Esophagus muscularis mucosa (tissue), 4 donors: ENCODE data around the gene PTPRT. TPM values are rescaled to one million over a fixed set of nuclear protein-coding genes. Genes with fewer than 3 reads are reported as not detected.

Experiments used
- DNase-seq: peaks from one replicate; pipeline ENCODE4 v3.0.0-alpha.2; 2017; ENCODE audit errors: extremely low spot score
- H3K27ac ChIP-seq, 4 donors: fragments of 200-600 bp; sonication (generic); replicated peaks in 1 of 4; 1 replicate in 3 of 4; 2 replicates in 1 of 4; pipeline ENCODE4 v1.5.1; 2016 to 2019; ENCODE audit warnings: mild to moderate bottlenecking in 1 of 4
- H3K27me3 ChIP-seq, 4 donors: fragments of 200-600 bp; sonication (generic); one replicate each; pipeline versions ENCODE4 v1.5.1 to v1.6.0; 2016 to 2019
- H3K36me3 ChIP-seq, 4 donors: fragments of 200-600 bp; sonication (generic); one replicate each; pipeline ENCODE4 v1.5.1; 2016 to 2019
- H3K4me1 ChIP-seq, 4 donors: fragments of 200-600 bp; sonication (generic); one replicate each; pipeline ENCODE4 v1.5.1; 2016 to 2019
- H3K4me3 ChIP-seq, 4 donors: fragments of 200-600 bp; sonication (generic); 1 replicate in 2 of 4; 2 replicates in 2 of 4; pipeline ENCODE4 v1.5.1; 2016 to 2019; ENCODE audit warnings: mild to moderate bottlenecking in 4 of 4, moderate library complexity in 1 of 4
- H3K9me3 ChIP-seq, 4 donors: fragments of 200-600 bp; sonication (generic); 1 replicate in 3 of 4; 2 replicates in 1 of 4; pipeline ENCODE4 v1.5.1; 2016 to 2019
- EP300 ChIP-seq: sonication (generic); formaldehyde crosslinking; IDR thresholded peaks from one replicate; pipeline ENCODE4 v1.6.1; 2017; ENCODE audit warnings: antibody characterized with exemption
- POLR2A ChIP-seq: fragments of 450-650 bp; IDR thresholded peaks from one replicate; pipeline ENCODE4 v1.6.1; 2017; ENCODE audit warnings: antibody characterized with exemption, moderate library complexity, mild to moderate bottlenecking, low read depth
- POLR2AphosphoS5 ChIP-seq, 2 donors: sonication (generic); formaldehyde crosslinking; IDR thresholded peaks; one replicate each; pipeline ENCODE4 v1.6.1; 2017; ENCODE audit warnings: antibody characterized with exemption in 2 of 2
- WGBS: methylation state at CpG from one replicate; pipeline ENCODE4 v1.1.5; 2018; 5-methylcytosine and 5-hydroxymethylcytosine counted together
- intact Hi-C: fragments of 100-400 bp; cut with DNase I; formaldehyde crosslinking; loops from one replicate; pipeline ENCODE4 v1.15.1; 2023
- total RNA-seq, 4 donors: library from RNA; depleted of rRNA; stranded (reverse); fragments of >200 nt; gene quantifications; one replicate each; pipeline versions ENCODE4 v1.1.0 to v1.2.1, GENCODE V29; 2016
- TF ChIP-seq, protein P1 (sequence below), 3 experiments: fragments of 200-600 bp in 2 of 3; fragments of 450-650 bp in 1 of 3; sonication (generic) in 2 of 3; IDR thresholded peaks; one replicate each; pipeline ENCODE4 v1.5.1; 2017 to 2019; ENCODE audit warnings: antibody characterized with exemption in 3 of 3, mild to moderate bottlenecking in 2 of 3, moderate library complexity in 1 of 3

Gene PTPRT
- total RNA-seq: under 1 TPM in 2 of 4 donors, not detected in 2; 0.06 to 0.39 TPM

- Histone ChIP-seq H3K4me1 (peaks cover 13 to 27% (median 20%) of the 10 kb centered on the region in 4 donors), H3K4me3 (no peak within 1 kb of the TSS), H3K27me3 (peaks cover 0 to 86% (median 19%) of the 10 kb centered on the region in 4 donors), H3K9me3 (no peaks in the 10 kb centered on the region), H3K27ac (no peak within 1 kb of the TSS), H3K36me3 (no peaks in the 10 kb centered on the region)
- intact Hi-C loops: loop anchor here (5.0 kb wide), 1 partner anchor 1452 kb away; no protein-coding TSS in a partner anchor
- no peak for DNase-seq
- TF ChIP-seq POLR2AphosphoS5 (IDR thresholded peaks at IDR 0.05): no peak
- TF ChIP-seq, protein P1, sequence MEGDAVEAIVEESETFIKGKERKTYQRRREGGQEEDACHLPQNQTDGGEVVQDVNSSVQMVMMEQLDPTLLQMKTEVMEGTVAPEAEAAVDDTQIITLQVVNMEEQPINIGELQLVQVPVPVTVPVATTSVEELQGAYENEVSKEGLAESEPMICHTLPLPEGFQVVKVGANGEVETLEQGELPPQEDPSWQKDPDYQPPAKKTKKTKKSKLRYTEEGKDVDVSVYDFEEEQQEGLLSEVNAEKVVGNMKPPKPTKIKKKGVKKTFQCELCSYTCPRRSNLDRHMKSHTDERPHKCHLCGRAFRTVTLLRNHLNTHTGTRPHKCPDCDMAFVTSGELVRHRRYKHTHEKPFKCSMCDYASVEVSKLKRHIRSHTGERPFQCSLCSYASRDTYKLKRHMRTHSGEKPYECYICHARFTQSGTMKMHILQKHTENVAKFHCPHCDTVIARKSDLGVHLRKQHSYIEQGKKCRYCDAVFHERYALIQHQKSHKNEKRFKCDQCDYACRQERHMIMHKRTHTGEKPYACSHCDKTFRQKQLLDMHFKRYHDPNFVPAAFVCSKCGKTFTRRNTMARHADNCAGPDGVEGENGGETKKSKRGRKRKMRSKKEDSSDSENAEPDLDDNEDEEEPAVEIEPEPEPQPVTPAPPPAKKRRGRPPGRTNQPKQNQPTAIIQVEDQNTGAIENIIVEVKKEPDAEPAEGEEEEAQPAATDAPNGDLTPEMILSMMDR (IDR thresholded peaks at IDR 0.05): no peak
- TF ChIP-seq POLR2A: no peak
- no peak for TF ChIP-seq EP300
- WGBS: 8% methylated on average over 49 of the region's 115 CpGs
These were observed at the start of gene PTPRT for GRCh38 chr20:43189554-43190331. Gene PTPRT, minus strand, starts transcription at chr20:43189906. Its CDS starts 173 bp downstream, at chr20:43189733.

DNA sequence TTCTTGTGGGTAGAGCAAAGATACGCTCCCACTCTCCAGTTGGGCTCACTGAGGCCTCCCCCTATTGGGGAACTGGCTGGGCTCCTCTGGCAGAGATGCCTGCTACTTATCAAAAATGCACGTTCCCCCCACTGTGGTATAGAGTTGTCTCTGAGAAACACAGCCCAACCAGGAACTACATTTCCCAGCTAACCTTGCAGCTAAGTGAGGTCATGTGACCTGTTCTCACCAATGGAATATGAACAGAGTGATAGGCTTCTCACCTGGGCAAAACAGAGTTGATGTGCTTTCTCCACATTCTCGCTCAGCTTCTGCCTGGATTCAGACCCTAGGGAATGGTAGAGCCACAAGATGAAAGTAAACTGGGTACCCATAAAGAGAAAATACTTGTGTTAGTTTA lies 49.1 kb upstream of the PTPRT start:
- TF ChIP-seq EP300: no peak
- TF ChIP-seq POLR2AphosphoS5 (IDR thresholded peaks at IDR 0.05): no peak
- no peak for TF ChIP-seq POLR2A
- TF ChIP-seq, protein P1 (IDR thresholded peaks at IDR 0.05): no peak
- Histone ChIP-seq H3K36me3 (no peaks in the 10 kb centered on the region), H3K27me3 (peaks cover 0 to 57% (median 0%) of the 10 kb centered on the region in 4 donors), H3K4me1 (no peaks in the 10 kb centered on the region), H3K4me3 (no peak overlapping the region), H3K9me3 (peaks cover 0 to 8% (median 3%) of the 10 kb centered on the region in 4 donors), H3K27ac (no peak overlapping the region)
- intact Hi-C loops: no loop called here
- WGBS: 79% methylated on average over 3 of the region's 3 CpGs
- DNase-seq: no peak

DNA sequence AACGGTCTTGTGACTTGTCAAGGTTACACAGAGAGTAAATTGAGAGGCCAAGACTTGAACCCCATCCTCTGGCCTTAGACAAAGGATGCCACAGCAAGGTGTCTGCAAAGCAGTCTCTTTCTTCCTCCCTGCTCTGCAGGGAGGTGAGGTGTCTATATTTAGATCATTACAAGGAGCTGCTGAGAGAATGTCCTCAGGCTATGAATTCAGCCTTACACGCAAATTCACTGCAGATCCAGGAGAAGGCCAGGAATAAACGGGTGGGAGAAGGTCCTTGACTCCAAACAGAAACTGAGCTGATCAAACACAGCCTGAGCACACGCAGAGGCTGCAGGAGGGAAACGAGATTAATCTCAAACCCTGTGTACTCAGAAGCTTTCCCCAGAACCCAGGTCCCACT lies 48.6 kb upstream of the PTPRT start:
- WGBS: 40% methylated on average over 5 of the region's 5 CpGs
- intact Hi-C loops: no loop called here
- Histone ChIP-seq H3K4me3 (no peak overlapping the region), H3K27me3 (peaks cover 0 to 56% (median 0%) of the 10 kb centered on the region in 4 donors), H3K27ac (no peak overlapping the region), H3K36me3 (no peaks in the 10 kb centered on the region), H3K9me3 (peaks cover 0 to 8% (median 3%) of the 10 kb centered on the region in 4 donors), H3K4me1 (no peaks in the 10 kb centered on the region)
- DNase-seq: no peak
- no peak for TF ChIP-seq POLR2A
- no peak for TF ChIP-seq EP300
- no peak for TF ChIP-seq POLR2AphosphoS5 (IDR thresholded peaks at IDR 0.05)
- TF ChIP-seq, protein P1 (IDR thresholded peaks at IDR 0.05): no peak

DNA sequence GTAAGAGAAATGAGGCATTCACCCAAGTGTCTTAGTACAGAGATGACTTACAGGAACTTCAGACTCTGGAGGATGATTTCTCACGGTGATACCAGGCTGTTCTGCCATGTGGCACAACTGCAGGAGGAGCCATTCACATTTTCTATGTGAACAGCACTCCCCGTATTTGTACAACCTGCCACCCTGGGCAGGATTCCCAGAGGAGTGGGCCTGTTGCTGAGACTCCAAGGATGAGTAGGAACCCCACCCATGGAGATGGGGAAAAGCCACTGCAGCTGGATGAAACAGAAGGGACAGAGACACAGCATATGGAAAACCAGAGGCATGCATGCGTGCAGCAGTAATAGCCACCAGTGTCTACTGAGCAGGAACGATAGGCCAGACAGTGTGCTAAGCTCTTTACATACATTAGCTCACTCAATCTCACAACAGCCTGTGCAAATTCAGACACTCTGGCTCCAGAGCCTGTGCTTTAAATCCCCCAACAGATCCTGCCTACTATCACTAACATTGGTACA lies 48.0 kb upstream of the PTPRT start:
- Histone ChIP-seq H3K4me3 (no peak overlapping the region), H3K27ac (no peak overlapping the region), H3K27me3 (peaks cover 0 to 50% (median 0%) of the 10 kb centered on the region in 4 donors), H3K36me3 (no peaks in the 10 kb centered on the region), H3K4me1 (no peaks in the 10 kb centered on the region), H3K9me3 (peaks cover 0 to 8% (median 3%) of the 10 kb centered on the region in 4 donors)
- 83% methylated on average over 4 of the region's 4 CpGs for WGBS
- no peak for DNase-seq
- intact Hi-C loops: no loop called here
- TF ChIP-seq, protein P1 (IDR thresholded peaks at IDR 0.05): no peak
- TF ChIP-seq EP300 (no peak), POLR2AphosphoS5 (IDR thresholded peaks at IDR 0.05) (no peak), POLR2A (no peak)
